ENCODE data around the gene GNL2. TPM values are rescaled to one million over a fixed set of nuclear protein-coding genes. Genes with fewer than 3 reads are reported as not detected.

Gene GNL2
- total and polyA plus RNA-seq, 9 of the 15 experiments (the other 6 are each of a cell fraction or from before 2014, with no cell fraction given), result 156 to 371 (median 263) TPM

DNA sequence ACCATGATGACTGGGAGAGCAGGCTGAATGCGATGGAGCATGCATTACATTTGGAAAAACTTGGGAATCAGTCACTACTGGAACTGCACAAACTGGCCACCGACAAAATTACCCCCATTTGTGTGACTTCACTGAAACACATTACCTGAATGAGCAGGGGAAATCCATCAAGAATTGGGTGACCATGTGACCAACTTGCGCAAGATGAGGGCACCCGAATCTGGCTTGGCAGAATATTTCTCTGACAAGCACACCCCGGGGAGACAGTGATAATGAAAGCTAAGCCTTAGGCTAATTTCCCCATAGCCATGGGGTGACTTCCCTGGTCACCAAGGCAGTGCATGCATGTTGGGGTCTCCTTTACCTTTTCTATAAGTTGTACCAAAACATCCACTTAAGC lies 50.7 kb downstream of the GNL2 start:
- ChIA-PET POLR2A (interaction anchor here (0.6 to 1.3 kb wide), 3 partner anchors 11 to 1155 kb away, joined by 3 read pairs; no protein-coding TSS in a partner anchor), CTCF (ENCODE audit: low intra/inter-chr PET ratio) (no interaction called here)
- DNase-seq (ENCODE audit: extremely low read depth in 1 of 4, low spot score in 3 of 4), result no peak
- BruUV-seq (replicated peaks), result no TSS peak
- no peaks in the 10 kb centered on the region for H4K20me1 ChIP-seq (replicated peaks; ENCODE audit: control insufficient read depth, insufficient read depth, low read length)
- H3K4me2 ChIP-seq (ENCODE audit: insufficient read depth, low read length), result no peak overlapping the region
- H3K79me2 ChIP-seq (ENCODE audit: control insufficient read depth, insufficient read depth, low read length), result no peaks in the 10 kb centered on the region
- no peaks in the 10 kb centered on the region for H3K27me3 ChIP-seq (ENCODE audit: control insufficient read depth in 2 of 2, insufficient read depth in 2 of 2, low read length in 2 of 2)
- H3K36me3 ChIP-seq (ENCODE audit: control insufficient read depth, insufficient read depth, low read length), result peaks cover 82% of the 10 kb centered on the region; the same call in 2 of the 3 replicates
- FAIRE-seq, result peak; percentile 6
- no peaks in the 10 kb centered on the region; a peak in 1 of 5 replicates for H3K4me1 ChIP-seq (replicated peaks in 1 of 2; ENCODE audit: control insufficient read depth in 2 of 2, insufficient read depth in 2 of 2, low read length in 2 of 2)
- no peak overlapping the region for H3K4me3 ChIP-seq
- no peak overlapping the region for H3K27ac ChIP-seq (ENCODE audit: extremely low read depth, low read depth, low read length)
- in situ Hi-C loops (cut with MboI), result no loop called here
- WGBS (ENCODE audit: insufficient coverage, low coverage, missing lambda C conversion rate), result 91% methylated on average over 5 of the region's 5 CpGs
- no peak overlapping the region for H3K9ac ChIP-seq (ENCODE audit: insufficient read depth in 1 of 2, low read depth in 2 of 2, low read length in 2 of 2)
- H3K9me3 ChIP-seq (replicated peaks; ENCODE audit: control insufficient read depth, insufficient read depth, low read depth, low read length), result no peaks in the 10 kb centered on the region
- no peak overlapping the region for H2AFZ ChIP-seq (ENCODE audit: low read depth, low read length)
- ATAC-seq, result no peak
- no peaks in the 10 kb centered on the region for H3K9me1 ChIP-seq (ENCODE audit: control insufficient read depth, insufficient read depth, low read length)
- intact Hi-C loops (cut with micrococcal nuclease), result no loop called here
- TF ChIP-seq, protein P1, sequence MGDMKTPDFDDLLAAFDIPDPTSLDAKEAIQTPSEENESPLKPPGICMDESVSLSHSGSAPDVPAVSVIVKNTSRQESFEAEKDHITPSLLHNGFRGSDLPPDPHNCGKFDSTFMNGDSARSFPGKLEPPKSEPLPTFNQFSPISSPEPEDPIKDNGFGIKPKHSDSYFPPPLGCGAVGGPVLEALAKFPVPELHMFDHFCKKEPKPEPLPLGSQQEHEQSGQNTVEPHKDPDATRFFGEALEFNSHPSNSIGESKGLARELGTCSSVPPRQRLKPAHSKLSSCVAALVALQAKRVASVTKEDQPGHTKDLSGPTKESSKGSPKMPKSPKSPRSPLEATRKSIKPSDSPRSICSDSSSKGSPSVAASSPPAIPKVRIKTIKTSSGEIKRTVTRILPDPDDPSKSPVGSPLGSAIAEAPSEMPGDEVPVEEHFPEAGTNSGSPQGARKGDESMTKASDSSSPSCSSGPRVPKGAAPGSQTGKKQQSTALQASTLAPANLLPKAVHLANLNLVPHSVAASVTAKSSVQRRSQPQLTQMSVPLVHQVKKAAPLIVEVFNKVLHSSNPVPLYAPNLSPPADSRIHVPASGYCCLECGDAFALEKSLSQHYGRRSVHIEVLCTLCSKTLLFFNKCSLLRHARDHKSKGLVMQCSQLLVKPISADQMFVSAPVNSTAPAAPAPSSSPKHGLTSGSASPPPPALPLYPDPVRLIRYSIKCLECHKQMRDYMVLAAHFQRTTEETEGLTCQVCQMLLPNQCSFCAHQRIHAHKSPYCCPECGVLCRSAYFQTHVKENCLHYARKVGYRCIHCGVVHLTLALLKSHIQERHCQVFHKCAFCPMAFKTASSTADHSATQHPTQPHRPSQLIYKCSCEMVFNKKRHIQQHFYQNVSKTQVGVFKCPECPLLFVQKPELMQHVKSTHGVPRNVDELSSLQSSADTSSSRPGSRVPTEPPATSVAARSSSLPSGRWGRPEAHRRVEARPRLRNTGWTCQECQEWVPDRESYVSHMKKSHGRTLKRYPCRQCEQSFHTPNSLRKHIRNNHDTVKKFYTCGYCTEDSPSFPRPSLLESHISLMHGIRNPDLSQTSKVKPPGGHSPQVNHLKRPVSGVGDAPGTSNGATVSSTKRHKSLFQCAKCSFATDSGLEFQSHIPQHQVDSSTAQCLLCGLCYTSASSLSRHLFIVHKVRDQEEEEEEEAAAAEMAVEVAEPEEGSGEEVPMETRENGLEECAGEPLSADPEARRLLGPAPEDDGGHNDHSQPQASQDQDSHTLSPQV (IDR thresholded peaks at IDR 0.05), result no peak
- TF ChIP-seq, protein P2, sequence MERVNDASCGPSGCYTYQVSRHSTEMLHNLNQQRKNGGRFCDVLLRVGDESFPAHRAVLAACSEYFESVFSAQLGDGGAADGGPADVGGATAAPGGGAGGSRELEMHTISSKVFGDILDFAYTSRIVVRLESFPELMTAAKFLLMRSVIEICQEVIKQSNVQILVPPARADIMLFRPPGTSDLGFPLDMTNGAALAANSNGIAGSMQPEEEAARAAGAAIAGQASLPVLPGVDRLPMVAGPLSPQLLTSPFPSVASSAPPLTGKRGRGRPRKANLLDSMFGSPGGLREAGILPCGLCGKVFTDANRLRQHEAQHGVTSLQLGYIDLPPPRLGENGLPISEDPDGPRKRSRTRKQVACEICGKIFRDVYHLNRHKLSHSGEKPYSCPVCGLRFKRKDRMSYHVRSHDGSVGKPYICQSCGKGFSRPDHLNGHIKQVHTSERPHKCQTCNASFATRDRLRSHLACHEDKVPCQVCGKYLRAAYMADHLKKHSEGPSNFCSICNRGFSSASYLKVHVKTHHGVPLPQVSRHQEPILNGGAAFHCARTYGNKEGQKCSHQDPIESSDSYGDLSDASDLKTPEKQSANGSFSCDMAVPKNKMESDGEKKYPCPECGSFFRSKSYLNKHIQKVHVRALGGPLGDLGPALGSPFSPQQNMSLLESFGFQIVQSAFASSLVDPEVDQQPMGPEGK (CRISPR knock-in tag; IDR thresholded peaks at IDR 0.05; ENCODE audit: borderline replicate concordance), result no peak
- TF ChIP-seq ZBTB17 (CRISPR knock-in tag; IDR thresholded peaks at IDR 0.05) (no peak), CEBPB (tag; IDR thresholded peaks at IDR 0.05) (peak; percentile 46)
- TF ChIP-seq, protein P3, sequence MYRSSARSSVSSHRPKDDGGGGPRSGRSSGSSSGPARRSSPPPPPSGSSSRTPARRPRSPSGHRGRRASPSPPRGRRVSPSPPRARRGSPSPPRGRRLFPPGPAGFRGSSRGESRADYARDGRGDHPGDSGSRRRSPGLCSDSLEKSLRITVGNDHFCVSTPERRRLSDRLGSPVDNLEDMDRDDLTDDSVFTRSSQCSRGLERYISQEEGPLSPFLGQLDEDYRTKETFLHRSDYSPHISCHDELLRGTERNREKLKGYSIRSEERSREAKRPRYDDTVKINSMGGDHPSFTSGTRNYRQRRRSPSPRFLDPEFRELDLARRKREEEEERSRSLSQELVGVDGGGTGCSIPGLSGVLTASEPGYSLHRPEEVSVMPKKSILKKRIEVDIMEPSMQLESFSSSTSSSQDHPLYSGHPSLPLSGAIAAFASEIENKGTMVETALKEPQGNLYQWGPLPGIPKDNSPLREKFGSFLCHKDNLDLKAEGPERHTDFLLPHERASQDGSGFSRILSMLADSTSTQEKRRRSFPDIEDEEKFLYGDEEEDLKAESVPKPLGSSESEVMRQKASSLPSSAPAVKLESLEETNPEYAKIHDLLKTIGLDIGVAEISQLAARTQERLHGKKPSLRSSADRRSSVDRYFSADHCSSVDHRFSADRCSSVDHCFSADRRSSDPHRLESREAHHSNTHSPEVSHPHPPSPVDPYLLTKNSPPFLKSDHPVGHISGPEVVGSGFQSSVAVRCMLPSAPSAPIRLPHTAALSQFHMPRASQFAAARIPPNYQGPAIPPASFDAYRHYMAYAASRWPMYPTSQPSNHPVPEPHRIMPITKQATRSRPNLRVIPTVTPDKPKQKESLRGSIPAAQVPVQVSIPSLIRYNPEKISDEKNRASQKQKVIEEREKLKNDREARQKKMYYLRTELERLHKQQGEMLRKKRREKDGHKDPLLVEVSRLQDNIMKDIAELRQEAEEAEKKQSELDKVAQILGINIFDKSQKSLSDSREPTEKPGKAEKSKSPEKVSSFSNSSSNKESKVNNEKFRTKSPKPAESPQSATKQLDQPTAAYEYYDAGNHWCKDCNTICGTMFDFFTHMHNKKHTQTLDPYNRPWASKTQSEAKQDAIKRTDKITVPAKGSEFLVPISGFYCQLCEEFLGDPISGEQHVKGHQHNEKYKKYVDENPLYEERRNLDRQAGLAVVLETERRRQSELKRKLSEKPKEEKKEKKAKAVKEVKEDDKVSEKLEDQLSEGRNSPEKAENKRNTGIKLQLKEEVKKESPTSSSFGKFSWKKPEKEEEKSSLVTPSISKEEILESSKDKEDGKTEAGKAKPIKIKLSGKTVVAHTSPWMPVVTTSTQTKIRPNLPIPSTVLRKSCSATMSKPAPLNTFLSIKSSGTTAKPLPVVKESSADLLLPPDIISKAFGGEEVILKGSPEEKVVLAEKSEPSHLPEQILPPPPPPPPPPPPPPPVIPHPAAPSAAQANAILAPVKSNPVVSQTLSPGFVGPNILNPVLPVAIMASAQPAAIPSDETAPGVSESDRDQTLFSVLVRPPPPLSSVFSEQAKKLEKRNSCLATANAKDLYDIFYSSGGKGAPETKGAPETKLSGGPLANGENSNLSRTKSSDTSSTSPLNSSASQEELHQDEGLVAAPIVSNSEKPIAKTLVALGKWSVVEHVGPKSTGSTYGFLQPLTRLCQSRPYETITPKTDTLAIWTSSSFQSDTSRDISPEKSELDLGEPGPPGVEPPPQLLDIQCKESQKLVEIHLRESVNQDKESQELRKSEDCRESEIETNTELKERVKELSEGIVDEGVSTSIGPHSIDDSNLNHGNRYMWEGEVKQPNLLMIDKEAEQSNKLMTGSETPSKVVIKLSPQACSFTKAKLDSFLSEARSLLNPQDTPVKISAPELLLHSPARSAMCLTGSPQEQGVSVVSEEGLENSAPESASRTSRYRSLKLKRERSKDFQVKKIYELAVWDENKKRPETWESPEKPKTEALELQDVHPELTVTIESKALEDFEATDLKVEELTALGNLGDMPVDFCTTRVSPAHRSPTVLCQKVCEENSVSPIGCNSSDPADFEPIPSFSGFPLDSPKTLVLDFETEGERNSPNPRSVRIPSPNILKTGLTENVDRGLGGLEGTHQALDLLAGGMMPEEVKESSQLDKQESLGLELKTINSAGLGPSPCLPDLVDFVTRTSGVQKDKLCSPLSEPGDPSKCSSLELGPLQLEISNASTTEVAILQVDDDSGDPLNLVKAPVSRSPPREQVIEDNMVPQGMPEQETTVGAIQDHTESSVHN (IDR thresholded peaks at IDR 0.05; ENCODE audit: borderline replicate concordance in 1 of 2, low read depth in 1 of 2), result no peak
- TF ChIP-seq, protein P4, sequence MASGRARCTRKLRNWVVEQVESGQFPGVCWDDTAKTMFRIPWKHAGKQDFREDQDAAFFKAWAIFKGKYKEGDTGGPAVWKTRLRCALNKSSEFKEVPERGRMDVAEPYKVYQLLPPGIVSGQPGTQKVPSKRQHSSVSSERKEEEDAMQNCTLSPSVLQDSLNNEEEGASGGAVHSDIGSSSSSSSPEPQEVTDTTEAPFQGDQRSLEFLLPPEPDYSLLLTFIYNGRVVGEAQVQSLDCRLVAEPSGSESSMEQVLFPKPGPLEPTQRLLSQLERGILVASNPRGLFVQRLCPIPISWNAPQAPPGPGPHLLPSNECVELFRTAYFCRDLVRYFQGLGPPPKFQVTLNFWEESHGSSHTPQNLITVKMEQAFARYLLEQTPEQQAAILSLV (tag; IDR thresholded peaks at IDR 0.05), result no peak
